Activated CD8-positive, alpha-beta T cell treated with anti-CD3 and anti-CD28 coated beads for 36 hours (primary cell): ENCODE results near the gene ASB13. TPM values are rescaled to one million over a fixed set of nuclear protein-coding genes. Genes with fewer than 3 reads are reported as not detected.

ENCODE experiments used
- ATAC-seq: fragments of 200-7000 bp; cut with Tn5 transposase; one replicate; pipeline ENCODE4 v1.10.0; 2021; ENCODE audit warnings: mild to moderate bottlenecking, moderate library complexity
- CTCF ChIA-PET: fragments of 350-600 bp; sonication (Branson Sonifier 250); formaldehyde crosslinking; loops from one replicate; lab custom pipeline; 2021; ENCODE audit warnings: antibody characterized with exemption; lab: Charles Lee
- POLR2A ChIA-PET: fragments of 350-600 bp; sonication (Branson Sonifier 250); formaldehyde crosslinking; loops from one replicate; lab custom pipeline; 2021; ENCODE audit warnings: antibody characterized with exemption; lab: Charles Lee
- DNase-seq: peaks from one replicate; pipeline ENCODE4 v3.0.0-alpha.2; 2020
- H3K27ac Mint-ChIP-seq: one replicate; pipeline ENCODE4 v1.8.0; 2021; ENCODE audit warnings: mild to moderate bottlenecking, mixed read lengths
- H3K27me3 Mint-ChIP-seq: one replicate; pipeline ENCODE4 v1.8.0; 2021; ENCODE audit warnings: mixed read lengths
- H3K36me3 Mint-ChIP-seq: one replicate; pipeline ENCODE4 v1.8.0; 2021; ENCODE audit warnings: low read depth, mixed read lengths
- H3K4me1 Mint-ChIP-seq: one replicate; pipeline ENCODE4 v1.8.0; 2021; ENCODE audit warnings: low read depth, mixed read lengths
- H3K4me3 Mint-ChIP-seq: one replicate; pipeline ENCODE4 v1.8.0; 2021; ENCODE audit warnings: mild to moderate bottlenecking, moderate library complexity, mixed read lengths
- H3K9me3 Mint-ChIP-seq: one replicate; pipeline ENCODE4 v1.8.0; 2021; ENCODE audit warnings: mixed read lengths
- intact Hi-C: fragments of 100-400 bp; cut with micrococcal nuclease; formaldehyde crosslinking; loops from one replicate; pipeline ENCODE4 v1.10.0; 2022
- total RNA-seq, 2 experiments: library from RNA; stranded (reverse); gene quantifications; one replicate each; pipeline ENCODE4 v1.2.3, GENCODE V29; 2021
- TF ChIP-seq, protein P1 (sequence below): fragments of 200-600 bp; IDR thresholded peaks from one replicate; pipeline ENCODE4 v1.8.0; 2022; ENCODE audit warnings: antibody characterized with exemption, mild to moderate bottlenecking

The ASB13 gene
- total RNA-seq, 2 experiments from 2014 or later: 8.9 to 9.2 TPM

GRCh38 chr10:5617521-5617920 is 48.9 kb downstream of the ASB13 start:
- no peak for DNase-seq
- H3K27ac Mint-ChIP-seq: no peak overlapping the region
- H3K27me3 Mint-ChIP-seq: no peaks in the 10 kb centered on the region
- intact Hi-C loops: no loop called here
- TF ChIP-seq, protein P1, sequence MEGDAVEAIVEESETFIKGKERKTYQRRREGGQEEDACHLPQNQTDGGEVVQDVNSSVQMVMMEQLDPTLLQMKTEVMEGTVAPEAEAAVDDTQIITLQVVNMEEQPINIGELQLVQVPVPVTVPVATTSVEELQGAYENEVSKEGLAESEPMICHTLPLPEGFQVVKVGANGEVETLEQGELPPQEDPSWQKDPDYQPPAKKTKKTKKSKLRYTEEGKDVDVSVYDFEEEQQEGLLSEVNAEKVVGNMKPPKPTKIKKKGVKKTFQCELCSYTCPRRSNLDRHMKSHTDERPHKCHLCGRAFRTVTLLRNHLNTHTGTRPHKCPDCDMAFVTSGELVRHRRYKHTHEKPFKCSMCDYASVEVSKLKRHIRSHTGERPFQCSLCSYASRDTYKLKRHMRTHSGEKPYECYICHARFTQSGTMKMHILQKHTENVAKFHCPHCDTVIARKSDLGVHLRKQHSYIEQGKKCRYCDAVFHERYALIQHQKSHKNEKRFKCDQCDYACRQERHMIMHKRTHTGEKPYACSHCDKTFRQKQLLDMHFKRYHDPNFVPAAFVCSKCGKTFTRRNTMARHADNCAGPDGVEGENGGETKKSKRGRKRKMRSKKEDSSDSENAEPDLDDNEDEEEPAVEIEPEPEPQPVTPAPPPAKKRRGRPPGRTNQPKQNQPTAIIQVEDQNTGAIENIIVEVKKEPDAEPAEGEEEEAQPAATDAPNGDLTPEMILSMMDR: no peak
- H3K9me3 Mint-ChIP-seq: no peaks in the 10 kb centered on the region
- H3K4me3 Mint-ChIP-seq: no peak overlapping the region
- H3K4me1 Mint-ChIP-seq: no peaks in the 10 kb centered on the region
- H3K36me3 Mint-ChIP-seq: no peaks in the 10 kb centered on the region
- CTCF ChIA-PET: interaction anchor here (2.8 to 6.9 kb wide), 2 partner anchors 13 to 178 kb away, joined by 9 to 246 read pairs; no protein-coding TSS in a partner anchor
- POLR2A ChIA-PET: no interaction called here
- no peak for ATAC-seq

- DNase-seq: no peak
- CTCF ChIA-PET: no interaction called here
- intact Hi-C loops: no loop called here
- no peak for ATAC-seq
- H3K36me3 Mint-ChIP-seq: no peaks in the 10 kb centered on the region
- no peaks in the 10 kb centered on the region for H3K9me3 Mint-ChIP-seq
- H3K4me3 Mint-ChIP-seq: no peak overlapping the region
- H3K27me3 Mint-ChIP-seq: no peaks in the 10 kb centered on the region
- H3K27ac Mint-ChIP-seq: no peak overlapping the region
- TF ChIP-seq, protein P1: no peak
- POLR2A ChIA-PET: no interaction called here
- no peaks in the 10 kb centered on the region for H3K4me1 Mint-ChIP-seq
These were observed 49.6 kb downstream of the ASB13 start for GRCh38 chr10:5616836-5617235.

- Mint-ChIP-seq H3K4me3 (no peak overlapping the region), H3K27ac (no peak overlapping the region), H3K9me3 (no peaks in the 10 kb centered on the region), H3K36me3 (no peaks in the 10 kb centered on the region), H3K4me1 (no peaks in the 10 kb centered on the region), H3K27me3 (no peaks in the 10 kb centered on the region)
- intact Hi-C loops: no loop called here
- TF ChIP-seq, protein P1: no peak
- no peak for DNase-seq
- ChIA-PET CTCF (no interaction called here), POLR2A (no interaction called here)
- no peak for ATAC-seq
These were observed 50.3 kb downstream of the ASB13 start for GRCh38 chr10:5616046-5616445.

DNA sequence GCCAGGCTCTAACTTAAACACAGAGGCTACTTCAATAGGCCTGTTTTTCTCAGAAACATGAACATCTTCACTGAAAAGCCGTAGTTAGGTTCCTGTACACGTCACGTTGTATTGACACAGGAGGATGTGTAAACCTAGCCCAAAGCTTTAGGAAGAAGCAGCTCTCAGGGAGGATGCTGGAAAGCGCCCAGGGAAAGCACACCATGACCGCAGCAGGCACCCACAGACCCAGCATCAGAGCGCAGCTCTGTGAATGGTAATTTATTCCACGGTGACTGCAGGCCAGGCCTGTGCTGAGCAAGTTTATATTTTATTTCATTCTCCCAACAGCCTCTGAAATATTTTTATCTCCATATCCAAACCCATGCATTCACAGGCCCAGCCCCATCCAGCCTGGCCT is 51.1 kb downstream of the ASB13 start:
- Mint-ChIP-seq H3K4me3 (no peak overlapping the region), H3K36me3 (no peaks in the 10 kb centered on the region), H3K27me3 (no peaks in the 10 kb centered on the region), H3K9me3 (no peaks in the 10 kb centered on the region), H3K27ac (no peak overlapping the region), H3K4me1 (no peaks in the 10 kb centered on the region)
- CTCF ChIA-PET: interaction anchor here (1.7 kb wide), 1 partner anchor 8 kb away, joined by 10 read pairs; no protein-coding TSS in a partner anchor
- no peak for DNase-seq
- no peak for ATAC-seq
- intact Hi-C loops: no loop called here
- TF ChIP-seq, protein P1: no peak
- POLR2A ChIA-PET: no interaction called here

DNA sequence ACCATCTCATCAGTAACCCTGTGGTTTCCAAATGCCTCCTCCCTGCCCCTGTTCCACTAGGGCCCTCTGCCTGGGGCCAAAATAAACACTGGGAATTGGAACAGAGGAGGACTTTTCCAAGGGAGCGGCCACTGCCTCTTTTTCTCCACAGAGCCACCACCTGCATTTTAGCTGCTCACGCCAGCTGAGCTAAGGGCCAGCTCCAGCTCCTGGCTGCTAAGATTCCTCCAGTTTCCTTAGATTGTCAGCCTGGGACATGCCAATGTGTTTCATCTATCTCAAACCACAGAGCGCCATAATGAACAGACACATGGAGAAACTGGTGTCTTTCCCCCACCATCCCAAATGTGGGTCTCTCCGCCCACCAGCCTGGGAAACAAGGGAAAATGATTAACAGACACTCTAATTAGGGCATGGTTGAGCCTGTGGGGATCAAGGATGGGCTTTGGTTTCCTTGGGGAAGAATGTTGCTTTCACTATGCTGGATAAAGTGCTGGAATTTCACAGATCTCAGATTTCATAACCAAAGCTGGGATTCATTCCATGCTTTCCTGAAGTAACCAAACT is 52.2 kb downstream of the ASB13 start:
- no peaks in the 10 kb centered on the region for H3K27me3 Mint-ChIP-seq
- POLR2A ChIA-PET: no interaction called here
- DNase-seq: no peak
- TF ChIP-seq, protein P1: no peak
- intact Hi-C loops: no loop called here
- no peaks in the 10 kb centered on the region for H3K4me1 Mint-ChIP-seq
- no peaks in the 10 kb centered on the region for H3K36me3 Mint-ChIP-seq
- CTCF ChIA-PET: interaction anchor here (1.3 to 1.7 kb wide), 2 partner anchors 9 to 147 kb away, joined by 3 to 10 read pairs; no protein-coding TSS in a partner anchor
- no peak overlapping the region for H3K4me3 Mint-ChIP-seq
- no peak overlapping the region for H3K27ac Mint-ChIP-seq
- no peak for ATAC-seq
- no peaks in the 10 kb centered on the region for H3K9me3 Mint-ChIP-seq
